ENCODE results near the gene GSK3A.
"Not testable (repeated sequence)": the region's sequence is repeated elsewhere in the genome, so short reads cannot be mapped to it uniquely, and the experiment has no call there.

The GSK3A gene

DNA sequence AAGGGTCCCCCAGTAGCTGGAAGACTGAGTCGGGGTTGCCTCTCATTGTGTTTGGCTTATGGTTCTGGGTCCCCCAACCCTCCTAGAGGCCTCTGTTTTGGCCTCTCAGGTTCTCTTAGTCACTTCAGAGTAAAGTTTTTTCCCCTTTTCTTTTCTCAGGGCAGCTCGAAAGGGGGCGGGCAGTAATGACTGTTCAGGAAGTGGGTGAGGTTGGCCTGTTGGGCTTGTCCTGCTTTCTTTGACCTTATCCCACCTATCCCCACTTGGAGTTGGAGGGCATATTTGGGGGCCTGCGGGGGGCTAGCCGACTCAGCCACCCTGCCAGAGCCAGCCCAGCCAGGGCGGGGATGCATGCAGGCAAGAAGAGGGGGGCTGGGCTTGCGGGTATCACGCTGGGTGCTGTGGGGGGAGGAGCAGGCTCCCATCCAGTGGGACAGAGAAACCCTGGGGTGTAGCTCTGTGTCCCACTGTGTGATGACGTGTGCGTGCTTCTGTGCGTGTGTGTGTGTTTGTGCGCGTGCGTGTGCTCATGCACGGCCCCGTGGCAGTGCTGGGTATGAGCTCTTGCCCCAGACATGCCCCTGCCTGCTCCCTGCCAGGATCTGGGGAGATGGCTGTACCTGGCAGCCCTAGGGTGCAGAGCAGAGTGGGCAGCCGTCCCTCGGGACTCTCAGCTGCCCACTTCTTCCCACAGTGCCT is 28.1 kb upstream of the GSK3A start:
- peak in 6 of 10 donors; percentile 42 to 94 (median 64) for DNase-seq
- intact Hi-C loops (cut with DNase I), result no loop called here

GRCh38 chr19:42269478-42270345 is 27.3 kb upstream of the GSK3A start:
- intact Hi-C loops (cut with DNase I), result no loop called here
- peak in 1 of 10 donors; percentile 74 for DNase-seq

GRCh38 chr19:42268704-42269477 is 26.5 kb upstream of the GSK3A start, which contains the start of gene CIC:
CIC (plus strand) TSS chr19:42269252; CDS start chr19:42271784, 2,532 bp downstream.
- intact Hi-C loops (cut with DNase I), result no loop called here
- DNase-seq, result peak; percentile 98 to 100 (median 100)

- DNase-seq, result peak; percentile 98 to 100 (median 99)
- intact Hi-C loops (cut with DNase I), result no loop called here
These were observed 25.8 kb upstream of the GSK3A start for GRCh38 chr19:42268142-42268703.

DNA sequence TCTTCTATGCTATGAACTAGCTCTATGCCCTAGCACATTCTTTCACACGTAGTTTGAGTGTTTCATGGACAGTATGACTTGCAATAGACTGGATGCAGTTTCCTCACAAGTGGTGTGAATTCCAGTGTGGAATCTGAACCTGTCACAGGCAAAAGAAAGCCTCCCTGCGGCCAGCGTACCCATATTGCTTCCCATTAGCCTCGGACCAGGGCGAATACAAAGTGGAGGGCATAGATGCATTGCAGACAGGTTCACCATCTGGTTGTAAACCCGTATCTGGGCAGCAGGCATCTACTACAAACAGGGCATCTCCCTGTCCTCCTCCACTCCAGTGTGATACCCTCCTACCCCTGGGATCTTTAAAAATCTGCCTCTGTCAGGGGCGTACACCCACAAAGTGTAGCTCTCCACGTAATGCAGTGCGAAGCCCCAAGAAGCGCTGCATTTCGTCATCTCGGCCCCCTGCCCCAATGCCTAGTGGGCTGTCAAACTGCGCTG is 25.3 kb upstream of the GSK3A start:
- DNase-seq, result no peak
- intact Hi-C loops (cut with DNase I), result no loop called here

DNA sequence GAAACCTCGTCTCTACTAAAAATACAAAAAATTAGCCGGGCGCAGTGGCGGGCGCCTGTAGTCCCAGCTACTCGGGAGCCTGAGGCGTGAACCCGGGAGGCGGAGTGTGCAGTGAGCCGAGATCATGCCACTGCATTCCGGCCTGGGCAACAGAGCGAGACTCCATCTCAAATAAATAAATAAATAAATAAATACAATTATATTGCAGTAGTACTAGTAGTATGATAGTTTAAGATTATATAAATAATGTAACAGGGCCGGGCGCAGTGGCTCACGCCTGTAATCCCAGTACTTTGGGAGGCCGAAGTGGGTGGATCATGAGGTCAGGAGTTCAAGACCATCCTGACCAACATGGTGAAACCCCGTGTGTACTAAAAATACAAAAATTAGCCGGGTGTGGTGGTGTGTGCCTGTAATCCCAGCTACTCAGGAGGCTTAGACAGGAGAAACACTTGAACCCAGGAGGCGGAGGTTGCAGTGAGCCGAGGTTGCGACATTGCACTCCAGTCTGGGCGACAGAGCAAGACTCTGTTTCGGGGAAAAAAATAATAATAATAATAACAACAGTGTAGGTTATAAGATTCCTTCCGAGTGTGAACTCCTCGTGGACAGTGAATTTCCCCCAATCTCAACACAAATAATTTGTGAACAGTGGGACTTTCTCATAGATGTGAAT is 24.7 kb upstream of the GSK3A start:
- DNase-seq; intact Hi-C loops (cut with DNase I): not testable (repeated sequence)

- intact Hi-C loops (cut with DNase I); DNase-seq: not testable (repeated sequence)
These were observed 23.7 kb upstream of the GSK3A start for GRCh38 chr19:42266105-42266504.

DNA sequence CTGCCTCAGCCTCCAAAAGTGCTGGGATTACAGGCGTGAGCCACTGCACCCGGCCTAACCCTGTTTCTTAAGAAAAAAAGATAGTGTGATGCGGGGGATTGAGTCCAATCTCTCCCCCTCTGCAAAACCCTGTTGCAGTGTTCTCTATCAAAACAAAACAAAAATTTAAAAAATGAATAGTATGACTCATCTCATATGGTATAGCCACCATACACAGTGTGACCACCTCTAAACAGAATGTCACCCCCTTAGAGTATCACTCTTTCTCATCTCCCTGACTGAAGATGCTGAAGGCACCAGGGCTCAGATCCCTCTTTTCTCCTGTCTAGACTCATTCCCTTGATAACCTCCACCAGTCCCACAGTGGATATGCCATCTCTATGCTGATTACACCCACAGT is 19.4 kb upstream of the GSK3A start:
- DNase-seq, result no peak
- intact Hi-C loops (cut with DNase I), result no loop called here

- DNase-seq; intact Hi-C loops (cut with DNase I): not testable (repeated sequence)
These were observed 15.4 kb upstream of the GSK3A start for GRCh38 chr19:42257842-42258241.

DNA sequence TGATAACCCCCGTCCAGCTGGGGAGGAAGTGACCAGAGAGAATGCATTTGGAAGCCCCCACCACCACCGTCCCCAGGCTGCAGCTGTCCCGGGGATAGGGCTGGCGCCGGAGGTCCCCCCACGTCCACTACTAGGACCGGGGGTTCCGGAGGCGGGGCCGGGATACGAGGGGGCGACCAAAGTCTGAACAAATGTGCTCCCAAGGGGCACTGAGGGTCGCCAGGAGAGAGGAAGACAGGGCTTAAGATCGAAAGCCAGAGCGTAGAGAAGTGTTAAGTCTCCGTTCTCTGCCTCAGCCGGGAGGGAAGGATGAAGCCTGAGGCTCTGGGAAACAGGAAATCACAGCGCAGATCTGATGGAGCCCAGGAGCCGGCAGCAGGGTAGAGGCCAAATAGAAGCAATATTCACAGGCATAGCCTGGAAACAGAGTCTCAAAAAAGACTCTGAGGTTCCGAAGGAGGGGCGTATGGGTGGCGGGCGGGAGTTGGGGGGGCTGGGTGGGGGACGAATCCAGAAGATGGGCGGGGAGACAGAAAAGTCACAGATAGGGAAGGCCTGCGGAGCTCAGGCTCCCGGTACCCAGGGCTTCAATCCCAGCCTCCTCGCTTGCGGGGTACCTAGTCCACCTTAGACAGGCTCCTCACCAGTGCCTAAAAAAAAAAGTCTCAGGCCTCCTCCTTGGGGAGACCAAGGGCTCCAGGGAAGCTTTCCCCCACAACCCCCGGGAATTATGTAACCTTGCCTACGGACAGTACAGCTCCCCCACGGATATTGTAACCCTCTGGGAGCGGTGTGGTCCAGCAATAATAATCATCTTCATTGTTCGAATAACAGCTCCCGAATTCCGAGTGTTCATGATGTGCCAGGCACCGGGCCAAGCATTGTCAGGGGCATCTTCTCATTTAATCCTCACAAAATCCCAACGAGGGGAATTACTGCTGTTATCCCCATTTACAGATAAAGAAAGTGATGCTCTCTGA is 13.7 kb upstream of the GSK3A start:
- DNase-seq, result peak in 8 of 10 donors; percentile 50 to 92 (median 67)
- intact Hi-C loops (cut with DNase I), result loop anchor here (2.0 kb wide), 1 partner anchor 25 kb away; no protein-coding TSS in a partner anchor

- peak; percentile 89 to 99 (median 94) for DNase-seq
- intact Hi-C loops (cut with DNase I), result loop anchor here (2.0 kb wide), 1 partner anchor 26 kb away; no protein-coding TSS in a partner anchor
These were observed 12.7 kb upstream of the GSK3A start, which contains the start of gene ERF for GRCh38 chr19:42254850-42255765. ERF (minus strand) TSS chr19:42255128; CDS start chr19:42254999, 129 bp downstream.

DNA sequence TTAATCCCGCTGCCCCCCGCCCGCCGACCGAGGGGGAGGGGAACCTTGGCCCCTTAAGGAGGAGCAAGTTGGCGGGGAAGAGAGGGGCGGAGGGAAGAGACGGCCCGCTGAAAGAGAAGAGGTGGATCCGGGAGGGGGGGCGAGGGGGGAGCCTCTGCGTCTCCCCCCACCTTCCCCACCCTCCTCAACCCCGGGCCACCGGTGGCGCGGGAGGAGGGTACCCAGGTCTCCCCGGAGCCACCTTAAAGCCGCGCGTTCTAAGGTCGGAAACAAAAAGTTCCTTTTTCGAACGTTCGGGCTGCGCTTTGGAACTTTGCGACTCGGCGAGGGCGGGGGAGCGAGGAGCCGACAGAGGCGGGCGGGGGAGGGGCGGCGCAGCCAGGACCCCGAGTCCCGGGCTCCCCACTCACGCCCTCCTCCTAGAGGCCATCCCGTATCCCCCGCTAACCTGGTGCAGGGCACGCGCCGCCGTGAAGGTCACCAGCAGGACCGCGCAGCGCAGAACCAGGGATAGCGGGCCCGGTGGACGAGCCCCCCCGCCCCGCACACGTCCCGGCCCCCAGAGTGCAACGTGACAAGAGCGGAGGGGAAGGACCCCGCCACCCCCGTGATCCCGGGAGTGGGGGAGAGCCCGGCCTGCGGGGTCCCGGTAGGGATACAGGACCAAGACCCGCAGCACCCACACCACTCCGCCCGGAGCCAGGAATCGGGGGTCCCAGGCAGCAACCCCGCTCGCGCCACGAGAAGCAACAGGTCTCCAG is 11.9 kb upstream of the GSK3A start:
- intact Hi-C loops (cut with DNase I), result loop anchor here (2.0 kb wide), 1 partner anchor 27 kb away; no protein-coding TSS in a partner anchor

GRCh38 chr19:42253245-42254088 is 11.1 kb upstream of the GSK3A start:
- DNase-seq, result peak in 6 of 10 donors; percentile 40 to 90 (median 53)
- intact Hi-C loops (cut with DNase I), result loop anchor here (2.0 kb wide), 1 partner anchor 27 kb away; no protein-coding TSS in a partner anchor

More for the DNA sequence above, 11.9 kb upstream of the GSK3A start:
- DNase-seq, result peak; percentile 65 to 96 (median 79)

DNA sequence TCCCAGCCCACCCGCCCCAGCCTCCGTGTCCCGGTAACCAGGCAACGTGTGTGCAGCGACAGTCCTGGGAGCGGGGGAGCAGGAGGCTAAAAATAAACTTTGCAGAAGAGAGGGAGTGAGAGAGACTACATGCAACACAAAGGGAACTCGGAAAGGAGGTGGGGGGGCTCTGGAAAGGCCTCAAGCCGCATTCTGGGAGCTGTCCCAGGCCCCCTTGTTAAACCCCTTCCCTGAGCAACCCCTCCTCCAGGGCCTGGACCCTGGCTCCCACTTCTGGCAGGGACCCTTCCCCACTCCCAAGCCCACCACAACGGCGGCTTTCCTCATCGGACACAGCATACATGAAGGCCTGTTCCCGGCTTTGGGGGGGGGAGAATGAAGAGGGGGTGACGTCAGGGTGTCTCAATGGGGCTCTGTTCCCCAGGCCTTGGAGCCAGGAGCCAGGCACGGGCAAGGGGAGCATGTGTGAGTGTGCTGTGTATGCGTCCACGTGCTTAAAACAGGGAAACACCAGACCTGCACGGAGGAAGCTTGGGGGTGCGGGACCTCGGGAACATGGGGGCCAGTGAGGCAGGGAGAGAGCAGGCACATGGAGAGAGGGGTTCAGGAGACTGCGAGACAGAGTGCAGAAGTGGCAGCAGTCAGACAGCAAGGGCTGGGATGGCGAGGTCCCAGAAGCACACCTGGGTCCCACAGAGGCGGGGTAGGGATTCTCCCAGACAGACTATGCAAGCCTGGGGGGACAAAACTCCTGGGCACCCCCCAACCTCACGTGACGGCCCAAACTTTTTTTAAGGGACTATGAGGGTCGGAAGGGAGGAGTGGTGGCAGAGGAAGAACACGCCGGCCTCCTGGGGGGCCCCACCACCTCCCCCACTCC is 10.2 kb upstream of the GSK3A start:
- intact Hi-C loops (cut with DNase I), result no loop called here
- peak; percentile 68 to 97 (median 82) for DNase-seq
